OCI-LY1 (cell line): Measurements from ENCODE around the gene UBE2V1.
"Not testable (repeated sequence)": the region's sequence is repeated elsewhere in the genome, so short reads cannot be mapped to it uniquely, and the experiment has no call there.

Experiments used
- EZH2 ChIP-seq: fragments of 200-600 bp; sonication (generic), shearing (Covaris generic); IDR thresholded peaks from 2 replicates; pipeline ENCODE4 v1.8.0; 2017; ENCODE audit warnings: borderline replicate concordance, mixed run types, mild to moderate bottlenecking, antibody characterized with exemption, low read length, moderate library complexity, mixed read lengths
- TF ChIP-seq, protein P1 (sequence below): fragments of 200-600 bp; sonication (generic), shearing (Covaris generic); IDR thresholded peaks from 2 replicates; pipeline ENCODE4 v1.5.1; 2017; ENCODE audit warnings: mild to moderate bottlenecking, antibody characterized with exemption, low read length, moderate library complexity, mixed read lengths

DNA sequence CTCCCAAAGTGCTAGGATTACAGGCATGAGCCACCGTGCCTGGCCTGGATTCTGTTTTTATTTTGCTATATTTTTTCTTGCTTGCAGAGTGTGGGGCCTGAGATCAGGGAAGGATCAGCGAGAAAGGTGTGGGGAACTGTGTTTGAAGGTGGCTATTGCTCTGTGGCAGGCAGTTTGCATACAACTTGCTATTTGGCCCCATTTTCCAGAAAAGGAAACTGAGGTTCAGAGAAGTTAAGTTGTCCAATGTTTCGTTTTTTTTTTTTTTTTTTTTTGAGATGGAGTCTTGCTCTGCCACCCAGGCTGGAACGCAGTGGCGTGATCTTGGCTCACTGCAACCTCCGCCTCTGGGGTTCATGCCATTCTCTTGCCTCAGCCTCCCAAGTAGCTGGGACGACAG, 48.5 kb upstream of the UBE2V1 start:
- TF ChIP-seq EZH2: not testable (repeated sequence)
- TF ChIP-seq, protein P1, sequence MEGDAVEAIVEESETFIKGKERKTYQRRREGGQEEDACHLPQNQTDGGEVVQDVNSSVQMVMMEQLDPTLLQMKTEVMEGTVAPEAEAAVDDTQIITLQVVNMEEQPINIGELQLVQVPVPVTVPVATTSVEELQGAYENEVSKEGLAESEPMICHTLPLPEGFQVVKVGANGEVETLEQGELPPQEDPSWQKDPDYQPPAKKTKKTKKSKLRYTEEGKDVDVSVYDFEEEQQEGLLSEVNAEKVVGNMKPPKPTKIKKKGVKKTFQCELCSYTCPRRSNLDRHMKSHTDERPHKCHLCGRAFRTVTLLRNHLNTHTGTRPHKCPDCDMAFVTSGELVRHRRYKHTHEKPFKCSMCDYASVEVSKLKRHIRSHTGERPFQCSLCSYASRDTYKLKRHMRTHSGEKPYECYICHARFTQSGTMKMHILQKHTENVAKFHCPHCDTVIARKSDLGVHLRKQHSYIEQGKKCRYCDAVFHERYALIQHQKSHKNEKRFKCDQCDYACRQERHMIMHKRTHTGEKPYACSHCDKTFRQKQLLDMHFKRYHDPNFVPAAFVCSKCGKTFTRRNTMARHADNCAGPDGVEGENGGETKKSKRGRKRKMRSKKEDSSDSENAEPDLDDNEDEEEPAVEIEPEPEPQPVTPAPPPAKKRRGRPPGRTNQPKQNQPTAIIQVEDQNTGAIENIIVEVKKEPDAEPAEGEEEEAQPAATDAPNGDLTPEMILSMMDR: not testable (repeated sequence)
